Gastrocnemius medialis (tissue), 4 donors: ENCODE measurements around the gene GEN1. TPM values are rescaled to one million over a fixed set of nuclear protein-coding genes. Genes with fewer than 3 reads are reported as not detected.

Experiments
- ATAC-seq, 2 donors: fragments of 150-250 bp; one replicate each; pipeline ENCODE4 v1.9.1; 2016
- DNase-seq, 2 donors: peaks; one replicate each; pipeline ENCODE4 v3.0.0-alpha.2; 2019
- H3K27ac ChIP-seq, 4 donors: fragments of 200-600 bp; sonication (generic); 1 replicate in 1 of 4; 2 replicates in 3 of 4; pipeline ENCODE4 v1.5.1; 2016 to 2018; ENCODE audit warnings: mild to moderate bottlenecking in 2 of 4, moderate library complexity in 1 of 4
- H3K27me3 ChIP-seq, 3 donors: fragments of 200-600 bp; sonication (generic) in 2 of 3; 1 replicate in 1 of 3; 2 replicates in 2 of 3; pipeline versions ENCODE4 v1.5.1 to v1.6.0; 2016 to 2019; ENCODE audit warnings: mild to moderate bottlenecking in 1 of 3, moderate library complexity in 1 of 3
- H3K36me3 ChIP-seq, 2 donors: fragments of 200-600 bp; sonication (generic) in 1 of 2; one replicate each; pipeline ENCODE4 v1.5.1; 2017 to 2018
- H3K4me1 ChIP-seq, 2 donors: fragments of 200-600 bp; sonication (generic) in 1 of 2; one replicate each; pipeline ENCODE4 v1.5.1; 2016 to 2017; ENCODE audit warnings: mild to moderate bottlenecking in 2 of 2
- H3K4me3 ChIP-seq, 4 donors: fragments of 200-600 bp; sonication (generic) in 3 of 4; 1 replicate in 1 of 4; 2 replicates in 3 of 4; pipeline ENCODE4 v1.5.1; 2016 to 2019; ENCODE audit warnings: mild to moderate bottlenecking in 2 of 4
- H3K9me3 ChIP-seq, 3 donors: fragments of 200-600 bp; sonication (generic) in 2 of 3; 1 replicate in 1 of 3; 2 replicates in 2 of 3; pipeline ENCODE4 v1.5.1; 2016 to 2019
- POLR2A ChIP-seq, 2 donors: fragments of 450-650 bp; IDR thresholded peaks; one replicate each; pipeline ENCODE4 v1.6.1; 2017; ENCODE audit warnings: antibody characterized with exemption in 2 of 2, mild to moderate bottlenecking in 2 of 2, moderate library complexity in 2 of 2
- in situ Hi-C, 4 donors: fragments of 200-750 bp; cut with MboI; loops; one replicate each; pipeline versions ENCODE4 v1.15.0 to v1.8.0; 2017; ENCODE audit warnings: low sequenced_read_pairs in 4 of 4
- intact Hi-C: fragments of 100-400 bp; cut with DNase I; formaldehyde crosslinking; loops from one replicate; pipeline ENCODE4 v1.15.1; 2023; ENCODE audit warnings: low total_unique reads
- total RNA-seq, 4 donors: library from RNA; depleted of rRNA; stranded (reverse); fragments of >200 nt; gene quantifications; one replicate each; pipeline versions ENCODE4 v1.1.0 to v1.2.3, GENCODE V29; 2016
- TF ChIP-seq, protein P1 (sequence below), 5 experiments: fragments of 450-650 bp in 3 of 5; fragments of 200-600 bp in 2 of 5; sonication (generic) in 2 of 5; IDR thresholded peaks in 4 of 5; conservative IDR thresholded peaks in 1 of 5; 1 replicate in 4 of 5; 2 replicates in 1 of 5; pipeline ENCODE4 v1.5.1; 2016 to 2019; ENCODE audit warnings: antibody characterized with exemption in 5 of 5, mild to moderate bottlenecking in 3 of 5, moderate library complexity in 3 of 5

The GEN1 gene
- total RNA-seq, 4 donors from 2014 or later, result 0.31 to 8.7 (median 2.3) TPM

DNA sequence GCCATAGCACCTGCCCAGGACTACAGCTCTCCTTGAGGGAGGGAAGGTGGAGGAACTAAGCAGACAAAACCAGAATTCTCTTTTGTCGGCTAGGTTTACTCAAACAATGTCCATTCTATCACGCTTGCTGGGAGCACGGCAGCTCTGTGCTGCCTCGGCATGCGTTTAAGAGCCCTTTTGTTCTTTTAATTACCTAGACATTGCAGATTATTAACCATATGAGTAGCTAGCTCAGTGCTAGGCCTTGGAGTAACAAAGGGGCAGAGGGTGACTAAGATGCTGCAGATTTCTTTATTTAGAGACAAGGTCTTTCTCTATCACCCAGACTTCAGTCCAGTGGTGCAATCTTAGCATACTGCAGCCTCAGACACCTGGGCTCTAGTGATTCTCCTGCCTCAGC, 73.4 kb downstream of the GEN1 start:
- intact Hi-C loops (no loop called here), in situ Hi-C loops (loop anchor here (5.0 to 25.0 kb wide), 4 partner anchors 90 to 560 kb away; no protein-coding TSS in a partner anchor)
- Histone ChIP-seq H3K4me1 (peaks cover 6 to 10% of the 10 kb centered on the region in 2 donors), H3K36me3 (no peaks in the 10 kb centered on the region), H3K9me3 (no peaks in the 10 kb centered on the region), H3K4me3 (no peak overlapping the region), H3K27ac (no peak overlapping the region), H3K27me3 (no peaks in the 10 kb centered on the region)
- TF ChIP-seq, protein P1, sequence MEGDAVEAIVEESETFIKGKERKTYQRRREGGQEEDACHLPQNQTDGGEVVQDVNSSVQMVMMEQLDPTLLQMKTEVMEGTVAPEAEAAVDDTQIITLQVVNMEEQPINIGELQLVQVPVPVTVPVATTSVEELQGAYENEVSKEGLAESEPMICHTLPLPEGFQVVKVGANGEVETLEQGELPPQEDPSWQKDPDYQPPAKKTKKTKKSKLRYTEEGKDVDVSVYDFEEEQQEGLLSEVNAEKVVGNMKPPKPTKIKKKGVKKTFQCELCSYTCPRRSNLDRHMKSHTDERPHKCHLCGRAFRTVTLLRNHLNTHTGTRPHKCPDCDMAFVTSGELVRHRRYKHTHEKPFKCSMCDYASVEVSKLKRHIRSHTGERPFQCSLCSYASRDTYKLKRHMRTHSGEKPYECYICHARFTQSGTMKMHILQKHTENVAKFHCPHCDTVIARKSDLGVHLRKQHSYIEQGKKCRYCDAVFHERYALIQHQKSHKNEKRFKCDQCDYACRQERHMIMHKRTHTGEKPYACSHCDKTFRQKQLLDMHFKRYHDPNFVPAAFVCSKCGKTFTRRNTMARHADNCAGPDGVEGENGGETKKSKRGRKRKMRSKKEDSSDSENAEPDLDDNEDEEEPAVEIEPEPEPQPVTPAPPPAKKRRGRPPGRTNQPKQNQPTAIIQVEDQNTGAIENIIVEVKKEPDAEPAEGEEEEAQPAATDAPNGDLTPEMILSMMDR (IDR thresholded peaks at IDR 0.05 in 4 of 5, conservative IDR thresholded peaks at IDR 0.05 in 1 of 5), result no peak
- no peak for TF ChIP-seq POLR2A (IDR thresholded peaks at IDR 0.05)
- no peak for ATAC-seq
- no peak for DNase-seq

DNA sequence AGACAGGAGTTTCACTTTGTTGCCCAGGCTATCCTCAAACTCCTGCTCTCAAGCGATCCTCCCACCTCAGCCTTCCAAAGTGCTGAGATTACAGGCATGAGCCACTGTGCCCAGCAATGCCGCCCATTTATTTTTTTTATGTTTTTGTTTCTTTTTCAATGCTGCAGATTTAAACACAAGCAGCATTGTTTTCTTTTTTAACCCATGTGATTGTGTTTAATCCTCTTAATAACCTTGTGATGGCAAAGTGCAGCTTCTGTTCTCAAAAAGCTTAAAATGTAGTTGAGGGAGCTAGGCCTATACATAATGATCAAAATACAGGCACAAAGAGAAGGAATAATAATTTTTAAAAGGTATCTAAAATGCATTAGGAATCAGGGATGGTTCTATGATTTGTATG, 73.8 kb downstream of the GEN1 start:
- DNase-seq (no peak), ATAC-seq (no peak)
- H3K27ac ChIP-seq, result no peak overlapping the region
- TF ChIP-seq, protein P1 (IDR thresholded peaks at IDR 0.05 in 4 of 5, conservative IDR thresholded peaks at IDR 0.05 in 1 of 5), result no peak
- TF ChIP-seq POLR2A (IDR thresholded peaks at IDR 0.05), result no peak
- no peak overlapping the region for H3K4me3 ChIP-seq
- H3K36me3 ChIP-seq, result no peaks in the 10 kb centered on the region
- H3K4me1 ChIP-seq, result peaks cover 2 to 8% of the 10 kb centered on the region in 2 donors
- in situ Hi-C loops (loop anchor here (5.0 to 25.0 kb wide), 4 partner anchors 90 to 560 kb away; no protein-coding TSS in a partner anchor), intact Hi-C loops (no loop called here)
- no peaks in the 10 kb centered on the region for H3K9me3 ChIP-seq
- H3K27me3 ChIP-seq, result no peaks in the 10 kb centered on the region

DNA sequence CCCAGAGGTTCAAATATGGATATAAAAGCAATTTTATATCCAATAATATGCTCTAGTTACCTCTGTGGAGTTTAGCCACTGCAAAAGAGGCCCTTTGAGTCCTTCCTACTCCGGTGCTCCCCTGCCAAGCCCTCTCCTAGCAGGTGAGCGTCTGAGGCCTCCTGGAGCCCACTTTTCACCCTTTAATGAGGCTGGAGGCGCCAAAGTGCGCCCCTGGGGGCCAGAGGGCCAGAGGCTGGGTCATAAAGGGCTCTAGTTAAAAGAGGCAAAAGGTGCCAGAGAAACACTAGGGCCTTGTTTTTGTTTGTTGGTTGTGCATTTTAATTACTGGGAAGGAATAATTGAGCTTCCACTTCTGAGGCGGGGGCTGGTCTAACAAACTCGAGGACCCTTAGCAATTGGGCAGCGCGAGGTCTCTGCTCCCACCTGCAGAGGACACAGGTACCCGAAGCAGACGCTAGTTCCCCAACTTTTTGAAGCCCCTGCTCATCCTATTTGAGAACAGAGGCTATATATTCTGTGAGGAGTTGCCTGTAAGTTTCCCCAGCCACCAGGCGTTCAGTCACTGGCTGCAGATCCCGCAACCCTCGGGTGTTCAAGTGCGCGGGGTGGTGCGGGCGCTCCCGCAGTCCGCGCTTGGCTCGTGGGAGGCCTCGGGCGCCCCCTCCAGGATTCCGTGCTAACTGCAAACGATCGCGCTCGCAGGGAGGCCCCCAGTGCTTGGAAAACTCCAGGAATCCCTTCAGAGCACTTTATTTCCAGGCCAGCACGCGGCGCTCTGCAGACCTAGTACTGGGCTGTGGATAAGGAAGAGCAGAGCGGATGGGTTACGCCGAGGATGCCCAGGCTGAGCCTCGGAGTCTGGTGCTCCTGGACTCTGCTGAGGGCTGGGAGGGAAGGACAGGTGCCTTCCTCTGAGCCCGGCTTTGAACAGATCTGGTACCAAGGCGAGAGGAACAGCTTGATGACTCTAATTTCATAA, 76.4 kb downstream of the GEN1 start:
- H3K36me3 ChIP-seq, result no peaks in the 10 kb centered on the region
- peak overlapping the region; percentile 24 to 41 (median 32) for H3K4me3 ChIP-seq
- H3K27me3 ChIP-seq, result no peaks in the 10 kb centered on the region
- H3K4me1 ChIP-seq, result no peaks in the 10 kb centered on the region
- ATAC-seq (peak; percentile 79 to 93), DNase-seq (peak; percentile 22 to 59)
- no peak for TF ChIP-seq POLR2A (IDR thresholded peaks at IDR 0.05)
- TF ChIP-seq, protein P1 (IDR thresholded peaks at IDR 0.05 in 4 of 5, conservative IDR thresholded peaks at IDR 0.05 in 1 of 5), result peak; percentile 78 to 96 (median 86)
- no peak overlapping the region for H3K27ac ChIP-seq
- intact Hi-C loops, result loop anchor here (1.0 to 2.0 kb wide), 2 partner anchors 78 to 111 kb away; partner anchors contain the start of gene SMC6
- H3K9me3 ChIP-seq, result no peaks in the 10 kb centered on the region
- in situ Hi-C loops, result loop anchor here in 2 of 4 donors (25.0 kb wide), 2 partner anchors 93 to 557 kb away; no protein-coding TSS in a partner anchor

DNA sequence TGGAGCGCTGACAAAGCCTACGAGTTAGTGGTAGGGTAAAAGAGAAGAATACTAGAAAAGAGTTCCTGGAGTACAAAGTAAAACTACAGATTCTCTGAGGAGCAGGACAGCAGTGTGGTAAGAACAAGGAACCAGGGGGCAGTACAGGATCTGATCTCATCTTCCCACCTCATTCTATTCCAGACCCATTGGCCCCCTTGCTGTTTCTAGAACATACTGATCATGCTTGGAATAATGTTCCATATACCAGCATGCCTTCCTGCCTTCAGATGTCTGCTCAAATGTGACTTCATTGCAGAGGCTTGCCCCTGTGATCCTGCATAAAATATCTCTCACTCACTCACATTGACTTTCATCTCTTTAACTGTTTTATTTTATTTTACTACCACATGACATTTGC, 81.6 kb downstream of the GEN1 start:
- Histone ChIP-seq H3K4me3 (no peak overlapping the region), H3K36me3 (no peaks in the 10 kb centered on the region), H3K27ac (no peak overlapping the region), H3K9me3 (no peaks in the 10 kb centered on the region), H3K4me1 (no peaks in the 10 kb centered on the region), H3K27me3 (no peaks in the 10 kb centered on the region)
- in situ Hi-C loops, result loop anchor here in 2 of 4 donors (25.0 kb wide), 2 partner anchors 98 to 552 kb away; no protein-coding TSS in a partner anchor
- ATAC-seq, result no peak
- intact Hi-C loops, result no loop called here
- TF ChIP-seq, protein P1 (IDR thresholded peaks at IDR 0.05 in 4 of 5, conservative IDR thresholded peaks at IDR 0.05 in 1 of 5), result no peak
- no peak for DNase-seq

Other genes with a start within 250 kb of the GEN1 start
- gene RAD51AP2, start 235.7 kb upstream of the GEN1 start, total RNA-seq, result not detected
- gene VSNL1, start 213.4 kb upstream of the GEN1 start, total RNA-seq, result not detected
- 10 to 100 TPM in 2 of 4 donors, 1 to 10 TPM in 2; 7.5 to 11.0 (median 9.6) TPM for gene SMC6, start 328 bp upstream of the GEN1 start, total RNA-seq
- gene MSGN1, start 62.3 kb downstream of the GEN1 start, total RNA-seq, result not detected
- 100 to 1,000 TPM in 1 of 4 donors, 10 to 100 TPM in 3; 25.8 to 103 (median 65.6) TPM for gene KCNS3, start 124.5 kb downstream of the GEN1 start, total RNA-seq